Measurements from ENCODE around the gene KNSTRN. TPM values are rescaled to one million over a fixed set of nuclear protein-coding genes. Genes with fewer than 3 reads are reported as not detected.

The KNSTRN gene
- total RNA-seq, 1 donor from 2014 or later, result 74.7 TPM

- no peak for DNase-seq (ENCODE audit: low read depth, low spot score)
- Mint-ChIP-seq H3K9me3 (no peaks in the 10 kb centered on the region), H3K27me3 (ENCODE audit: low read depth) (no peaks in the 10 kb centered on the region), H3K4me3 (peak overlapping the region; percentile 38), H3K27ac (ENCODE audit: unreplicated experiment) (no peak overlapping the region), H3K36me3 (ENCODE audit: low read depth) (peaks cover 8% of the 10 kb centered on the region), H3K4me1 (peaks cover 16% of the 10 kb centered on the region)
- TF ChIP-seq CTCF (conservative IDR thresholded peaks at IDR 0.05), result no peak
These were observed 28.0 kb downstream of the KNSTRN start for GRCh38 chr15:40410476-40410875.

- H3K4me3 Mint-ChIP-seq, result no peak overlapping the region
- H3K9me3 Mint-ChIP-seq, result no peaks in the 10 kb centered on the region
- peaks cover 9% of the 10 kb centered on the region for H3K36me3 Mint-ChIP-seq (ENCODE audit: low read depth)
- TF ChIP-seq CTCF (conservative IDR thresholded peaks at IDR 0.05), result no peak
- DNase-seq (ENCODE audit: low read depth, low spot score), result no peak
- no peaks in the 10 kb centered on the region for H3K27me3 Mint-ChIP-seq (ENCODE audit: low read depth)
- peaks cover 6% of the 10 kb centered on the region for H3K4me1 Mint-ChIP-seq
- H3K27ac Mint-ChIP-seq (ENCODE audit: unreplicated experiment), result no peak overlapping the region
These were observed 29.7 kb downstream of the KNSTRN start for GRCh38 chr15:40412095-40412759.

DNA sequence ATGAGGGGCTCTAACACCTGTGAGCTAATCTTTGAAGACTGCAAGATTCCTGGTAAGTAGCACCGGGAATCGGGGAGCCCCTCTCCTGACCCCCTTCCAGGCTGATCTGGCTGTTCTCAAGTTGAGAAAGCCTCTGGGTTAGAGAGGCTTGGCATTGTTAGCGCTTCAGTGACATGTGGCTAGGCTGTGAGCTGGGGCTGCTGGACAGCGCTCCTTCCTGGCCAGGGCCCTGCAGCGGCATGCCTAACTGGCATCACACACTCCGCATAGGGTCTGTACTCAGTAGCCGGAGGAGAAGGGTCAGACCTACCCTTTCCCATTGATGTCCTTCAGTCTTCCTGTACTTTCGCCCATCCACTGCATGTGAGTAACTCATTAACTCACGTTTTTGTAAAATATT is 30.5 kb downstream of the KNSTRN start:
- Mint-ChIP-seq H3K9me3 (no peaks in the 10 kb centered on the region), H3K4me1 (no peaks in the 10 kb centered on the region), H3K36me3 (ENCODE audit: low read depth) (peaks cover 9% of the 10 kb centered on the region), H3K4me3 (peak overlapping the region; percentile 31), H3K27me3 (ENCODE audit: low read depth) (no peaks in the 10 kb centered on the region), H3K27ac (ENCODE audit: unreplicated experiment) (no peak overlapping the region)
- no peak for TF ChIP-seq CTCF (conservative IDR thresholded peaks at IDR 0.05)
- DNase-seq (ENCODE audit: low read depth, low spot score), result no peak

- no peak for DNase-seq (ENCODE audit: low read depth, low spot score)
- no peak overlapping the region for H3K27ac Mint-ChIP-seq (ENCODE audit: unreplicated experiment)
- H3K27me3 Mint-ChIP-seq (ENCODE audit: low read depth), result no peaks in the 10 kb centered on the region
- no peaks in the 10 kb centered on the region for H3K4me1 Mint-ChIP-seq
- no peak for TF ChIP-seq CTCF (conservative IDR thresholded peaks at IDR 0.05)
- no peaks in the 10 kb centered on the region for H3K9me3 Mint-ChIP-seq
- H3K36me3 Mint-ChIP-seq (ENCODE audit: low read depth), result peaks cover 9% of the 10 kb centered on the region
- H3K4me3 Mint-ChIP-seq, result no peak overlapping the region
These were observed 32.3 kb downstream of the KNSTRN start for GRCh38 chr15:40414816-40415215.

GRCh38 chr15:40415226-40415625 is 32.7 kb downstream of the KNSTRN start:
- H3K4me1 Mint-ChIP-seq, result no peaks in the 10 kb centered on the region
- no peaks in the 10 kb centered on the region for H3K27me3 Mint-ChIP-seq (ENCODE audit: low read depth)
- no peak overlapping the region for H3K27ac Mint-ChIP-seq (ENCODE audit: unreplicated experiment)
- TF ChIP-seq CTCF (conservative IDR thresholded peaks at IDR 0.05), result no peak
- H3K4me3 Mint-ChIP-seq, result no peak overlapping the region
- DNase-seq (ENCODE audit: low read depth, low spot score), result no peak
- peaks cover 9% of the 10 kb centered on the region for H3K36me3 Mint-ChIP-seq (ENCODE audit: low read depth)
- no peaks in the 10 kb centered on the region for H3K9me3 Mint-ChIP-seq

Data from neural crest cell (in vitro differentiated cells).